NCI-H1105 treated with DMSO at 0.1 percent for 48 hours (cell line): ENCODE measurements around the gene SEMA4D.

Experiments used
- DNase-seq: peaks from one replicate; lab custom pipeline; 2025; lab: John Stamatoyannopoulos, UW

SEMA4D gene

GRCh38 chr9:89431930-89432725 is 65.8 kb downstream of the SEMA4D start:
- no peak for DNase-seq

- no peak for DNase-seq
Observed at GRCh38 chr9:89430995-89431394, 66.9 kb downstream of the SEMA4D start.

DNA sequence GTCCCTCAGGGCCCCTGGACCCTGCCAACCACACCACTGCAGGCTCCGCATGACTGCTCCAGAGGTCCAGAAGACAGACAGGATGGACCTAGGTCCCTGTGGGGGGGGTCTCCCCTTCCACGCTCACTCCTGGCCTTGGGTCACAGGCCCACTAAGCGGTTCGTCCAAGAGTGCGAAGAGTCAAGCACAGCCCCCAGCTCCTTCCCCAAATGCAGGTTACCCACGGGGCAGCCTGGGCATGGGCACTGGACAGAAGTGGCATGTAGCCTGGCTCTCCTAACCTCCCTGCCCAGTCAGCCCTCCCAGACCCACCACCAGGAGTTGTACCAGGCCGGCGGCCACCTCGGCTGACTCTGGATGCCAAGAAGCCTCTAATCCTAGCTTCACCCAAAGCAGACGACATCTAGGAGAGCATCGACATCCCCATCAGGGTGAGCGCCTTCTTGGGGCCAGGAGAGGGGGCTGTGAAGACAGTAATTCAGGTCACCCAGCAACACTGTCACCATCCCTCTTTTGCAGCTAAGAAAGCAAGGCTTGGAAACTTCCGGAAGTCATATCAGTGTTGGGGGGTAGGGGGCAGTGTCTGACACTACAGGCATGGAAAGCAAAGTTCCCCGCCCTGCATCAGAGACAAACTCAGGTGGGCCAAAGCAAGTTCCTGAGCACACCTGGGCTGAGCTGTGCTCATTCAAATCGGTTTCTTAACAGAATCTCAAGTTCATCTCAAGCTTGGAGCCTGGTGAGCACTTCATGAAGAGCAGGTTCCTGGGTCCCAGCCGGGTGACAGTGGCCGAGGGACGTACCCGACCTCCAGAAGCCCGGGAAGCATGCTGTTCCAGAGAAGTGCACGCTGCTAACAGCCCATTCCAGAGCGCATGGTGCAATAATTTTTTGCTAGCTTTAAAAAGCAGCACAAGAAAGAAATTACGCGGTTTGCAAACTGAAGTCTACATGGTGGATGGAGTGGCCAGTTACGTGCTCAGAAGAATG is 68.7 kb downstream of the SEMA4D start:
- DNase-seq, result no peak

DNA sequence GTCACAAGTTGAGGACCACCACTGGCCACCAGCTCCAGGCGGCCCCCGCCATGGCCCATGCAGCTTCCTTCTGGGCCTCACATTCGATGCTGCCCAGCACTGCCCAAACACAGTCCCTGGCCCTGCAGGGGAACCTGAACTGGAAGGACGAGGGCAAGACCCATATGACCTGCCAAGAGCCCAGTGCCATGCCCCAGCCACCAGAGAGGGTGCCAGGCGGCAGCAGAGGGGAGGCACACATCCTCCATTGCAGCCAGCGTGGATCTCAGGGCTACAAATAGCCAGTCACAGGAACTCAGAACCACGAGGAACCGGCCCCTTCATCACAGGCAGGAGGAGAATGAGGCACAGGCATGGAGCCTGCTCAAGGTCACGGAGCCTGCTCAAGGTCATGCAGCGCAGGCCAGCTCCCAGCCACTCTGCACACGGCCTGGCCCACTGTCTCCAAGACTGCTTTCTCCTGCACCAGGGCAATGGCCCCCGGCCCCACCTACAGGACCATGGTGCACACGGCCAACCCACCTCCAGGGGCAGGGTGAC is 69.6 kb downstream of the SEMA4D start:
- DNase-seq, result no peak

DNA sequence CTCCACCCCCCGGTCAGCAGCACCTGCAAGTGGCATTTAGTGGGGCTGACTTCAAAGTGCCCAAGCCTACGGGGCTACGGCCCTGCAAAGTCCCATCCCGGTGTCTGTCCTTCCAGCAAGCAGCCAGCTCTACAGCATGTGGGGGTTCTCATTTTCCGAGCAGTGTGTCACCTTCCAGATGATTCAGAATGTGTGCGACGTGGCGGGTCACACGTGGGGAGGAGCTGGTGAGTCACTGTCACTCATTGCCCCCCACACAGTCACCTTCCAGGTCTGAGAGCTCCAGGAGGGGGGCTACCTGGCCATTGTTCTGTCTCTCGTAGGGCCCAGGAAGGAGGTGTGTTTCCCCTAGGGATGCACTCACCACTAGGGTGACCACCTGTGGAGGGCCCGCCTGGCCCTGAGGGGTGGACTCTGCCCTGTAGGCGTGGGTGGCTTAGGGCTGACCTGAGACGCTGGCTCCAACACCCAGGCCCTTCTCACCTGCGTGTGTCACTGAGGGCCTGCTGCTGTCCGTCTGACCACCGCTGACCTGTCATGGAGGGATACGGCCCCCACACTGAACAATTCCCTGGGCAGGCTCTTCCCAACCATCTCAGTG is 70.2 kb downstream of the SEMA4D start:
- DNase-seq, result no peak

DNA sequence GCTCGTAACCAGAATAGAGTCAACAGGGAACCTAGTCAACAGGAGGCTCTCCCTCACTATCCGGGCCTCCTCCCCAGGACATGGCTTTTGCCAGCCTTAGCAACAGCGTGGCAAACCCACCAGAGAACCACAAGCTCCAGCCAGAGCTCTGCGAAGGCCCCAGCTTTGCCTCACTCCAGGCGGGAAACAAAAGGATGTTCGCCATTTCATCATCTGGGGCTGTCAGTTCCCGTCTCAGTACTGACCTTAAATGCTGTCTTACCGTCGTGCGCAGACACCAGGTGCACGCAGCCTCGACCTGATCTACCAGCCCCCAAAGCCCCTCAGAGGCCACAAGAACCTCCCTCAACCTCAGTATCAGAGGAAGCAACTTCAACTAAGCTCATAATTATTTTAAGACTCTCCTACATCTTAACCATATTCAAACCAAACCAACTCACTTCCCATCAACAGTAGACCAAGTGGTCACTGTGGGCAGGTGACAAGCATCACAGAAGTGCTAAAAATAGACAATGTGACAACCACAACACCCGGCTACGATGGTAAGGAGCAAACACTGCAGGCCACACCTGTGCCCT is 71.4 kb downstream of the SEMA4D start:
- no peak for DNase-seq

GRCh38 chr9:89425921-89426383 is 72.0 kb downstream of the SEMA4D start:
- DNase-seq, result no peak

GRCh38 chr9:89425024-89425805 is 72.7 kb downstream of the SEMA4D start:
- no peak for DNase-seq

GRCh38 chr9:89422151-89422975 is 75.5 kb downstream of the SEMA4D start:
- no peak for DNase-seq

DNA sequence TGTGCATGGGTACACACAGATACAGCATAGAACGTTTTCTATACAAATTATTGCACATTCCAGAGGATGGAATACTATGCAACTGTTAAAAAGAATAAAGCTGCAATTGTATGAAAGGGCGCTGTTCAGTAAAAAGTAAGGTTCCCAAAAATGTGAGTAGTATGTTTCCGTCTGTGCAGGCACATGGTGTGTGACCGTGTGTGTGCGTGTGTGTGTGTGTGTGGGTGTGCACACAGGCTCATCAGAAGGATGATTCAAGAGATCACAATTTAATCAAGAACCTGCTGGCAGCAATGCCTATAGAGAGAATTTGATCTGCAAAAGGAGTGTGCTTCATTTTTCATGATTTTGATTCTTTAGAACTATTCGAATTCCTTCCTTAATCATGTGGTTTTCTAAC is 76.3 kb downstream of the SEMA4D start:
- DNase-seq, result no peak

GRCh38 chr9:89420397-89421178 is 77.3 kb downstream of the SEMA4D start:
- DNase-seq, result no peak

DNA sequence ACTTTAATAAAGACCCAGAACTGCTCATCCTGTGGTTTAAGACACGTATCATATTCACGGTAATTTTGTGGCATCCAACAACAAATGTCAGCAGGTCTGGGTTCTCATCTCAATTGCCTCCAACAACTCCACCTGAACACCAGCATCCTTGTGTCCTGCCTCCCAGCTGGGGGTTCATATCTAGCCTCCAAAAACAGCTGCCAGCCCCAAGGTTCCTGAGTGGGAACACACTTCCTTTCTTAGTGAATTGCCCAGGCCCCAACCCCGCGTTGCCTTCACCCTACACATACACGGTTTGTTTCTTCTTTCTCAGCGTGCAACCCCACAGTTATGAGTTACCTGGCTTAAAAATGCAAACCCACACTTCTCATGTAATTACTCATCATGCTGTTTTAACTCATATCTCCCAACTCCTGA is 77.9 kb downstream of the SEMA4D start:
- DNase-seq, result no peak

- no peak for DNase-seq
Observed at GRCh38 chr9:89418882-89419640, 78.9 kb downstream of the SEMA4D start.

DNA sequence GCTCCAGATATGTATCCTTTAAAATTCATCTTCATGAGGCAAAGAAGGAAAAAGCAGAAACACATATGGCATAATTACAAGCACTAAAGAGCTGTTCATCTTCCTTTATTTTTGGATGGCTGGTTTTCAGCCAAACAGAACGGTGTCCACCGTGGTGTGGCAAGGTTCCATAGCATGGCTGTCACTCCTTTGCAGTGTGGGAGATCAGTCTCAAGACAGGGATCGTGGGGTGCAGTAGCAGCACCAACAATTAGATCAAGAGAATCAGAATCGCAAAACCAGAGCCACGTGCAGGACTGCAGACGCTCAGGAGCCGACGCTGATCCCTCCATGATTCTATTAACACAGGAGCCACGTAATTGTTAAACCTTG is 79.5 kb downstream of the SEMA4D start:
- no peak for DNase-seq

GRCh38 chr9:89417832-89418473 is 80.0 kb downstream of the SEMA4D start:
- no peak for DNase-seq

DNA sequence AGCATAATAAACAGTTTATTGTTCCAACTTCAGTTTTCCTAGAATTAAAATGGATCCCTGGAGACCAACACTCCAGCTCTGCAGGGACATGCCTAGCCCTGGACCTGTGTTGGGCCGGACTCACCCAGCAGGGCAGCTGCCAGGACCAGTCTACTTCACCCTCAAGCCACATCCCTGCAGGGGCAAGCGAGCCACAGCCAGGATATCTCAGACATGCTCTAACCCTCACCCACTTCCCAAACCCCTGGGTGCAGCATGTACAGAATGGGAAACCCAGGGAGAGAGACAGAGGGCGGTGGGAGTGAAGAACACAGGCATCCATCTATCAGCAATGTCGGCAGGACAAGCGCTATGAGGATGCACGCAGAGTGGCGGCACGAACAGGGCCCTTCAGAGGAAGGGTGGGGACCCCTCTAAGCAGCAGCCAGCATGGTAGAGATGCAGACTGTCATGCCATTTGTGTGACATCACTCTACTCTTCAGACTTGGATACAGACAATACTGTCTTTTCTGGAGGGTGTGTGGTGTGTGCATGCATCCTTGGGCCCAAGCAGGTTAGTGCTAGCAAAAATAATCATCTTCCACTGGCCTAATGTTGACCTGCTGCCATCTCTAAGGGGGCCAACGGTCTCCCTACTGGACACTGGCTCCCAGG is 83.1 kb downstream of the SEMA4D start:
- no peak for DNase-seq

- DNase-seq, result no peak
Observed at GRCh38 chr9:89413963-89414638, 83.8 kb downstream of the SEMA4D start.
